KMS-11 (cell line): ENCODE measurements around the gene NCR1.

Experiments used
- H2AFZ ChIP-seq: fragments of 200-600 bp; sonication (generic); 2 replicates; pipeline ENCODE4 v1.6.1; 2016; ENCODE audit warnings: antibody characterized with exemption, mixed run types, low read depth
- H3K27ac ChIP-seq: fragments of 200-600 bp; sonication (generic); 2 replicates; pipeline ENCODE4 v1.6.1; 2016; ENCODE audit warnings: mild to moderate bottlenecking, mixed run types
- H3K27me3 ChIP-seq: fragments of 200-600 bp; sonication (generic); 2 replicates; pipeline ENCODE4 v1.6.1; 2017; ENCODE audit warnings: mild to moderate bottlenecking, low read depth, mixed run types, moderate library complexity; ENCODE audit not compliant: insufficient read depth
- H3K36me3 ChIP-seq: fragments of 200-600 bp; sonication (generic); 2 replicates; pipeline ENCODE4 v1.6.1; 2017; ENCODE audit warnings: mild to moderate bottlenecking, mixed run types; ENCODE audit not compliant: insufficient read depth
- H3K4me1 ChIP-seq: fragments of 200-600 bp; sonication (generic); 2 replicates; pipeline ENCODE4 v1.6.1; 2016; ENCODE audit warnings: mild to moderate bottlenecking, low read depth, mixed run types; ENCODE audit not compliant: poor library complexity, severe bottlenecking
- H3K4me2 ChIP-seq: fragments of 200-600 bp; sonication (generic); 2 replicates; pipeline ENCODE4 v1.7.0; 2016; ENCODE audit warnings: mild to moderate bottlenecking, mixed run types
- H3K4me3 ChIP-seq: fragments of 200-600 bp; sonication (generic); IDR thresholded peaks from 2 replicates; pipeline ENCODE4 v1.6.1; 2017; ENCODE audit warnings: low read depth, low read length, mixed read lengths; ENCODE audit not compliant: insufficient read depth
- H3K79me2 ChIP-seq: fragments of 200-600 bp; sonication (generic); 2 replicates; pipeline ENCODE4 v1.6.1; 2016; ENCODE audit warnings: low read depth, mixed run types; ENCODE audit not compliant: insufficient read depth
- H3K9ac ChIP-seq: fragments of 200-600 bp; sonication (generic); 2 replicates; pipeline ENCODE4 v1.6.1; 2016; ENCODE audit warnings: mild to moderate bottlenecking, mixed run types
- H4K20me1 ChIP-seq: fragments of 200-600 bp; sonication (generic); 2 replicates; pipeline ENCODE4 v1.6.1; 2016; ENCODE audit warnings: mild to moderate bottlenecking, mixed run types; ENCODE audit not compliant: insufficient read depth
- CTCF ChIP-seq: fragments of 200-600 bp; sonication (generic); conservative IDR thresholded peaks from 2 replicates; pipeline ENCODE4 v1.6.1; 2017; ENCODE audit warnings: low read depth, mild to moderate bottlenecking, antibody characterized with exemption, low read length, moderate library complexity, mixed read lengths

The NCR1 gene

GRCh38 chr19:54873990-54874389 is 32.0 kb upstream of the NCR1 start, which contains the start of gene FCAR:
FCAR (plus strand) TSS chr19:54874235; CDS start chr19:54874290, 55 bp downstream.
- no peaks in the 10 kb centered on the region for H3K4me1 ChIP-seq
- H3K4me2 ChIP-seq = no peak within 1 kb of the TSS
- H2AFZ ChIP-seq = no peak within 1 kb of the TSS
- H3K9ac ChIP-seq = no peak within 1 kb of the TSS
- H3K27ac ChIP-seq = no peak within 1 kb of the TSS
- peaks cover 13% of the 10 kb centered on the region; the same call in 1 of the 2 replicates for H3K27me3 ChIP-seq
- no peaks in the 10 kb centered on the region for H4K20me1 ChIP-seq
- no peak for TF ChIP-seq CTCF
- H3K4me3 ChIP-seq = no peak within 1 kb of the TSS
- H3K79me2 ChIP-seq = no peaks in the 10 kb centered on the region
- no peaks in the 10 kb centered on the region for H3K36me3 ChIP-seq

- H3K27ac ChIP-seq = no peak overlapping the region
- no peak overlapping the region for H3K9ac ChIP-seq
- H3K4me2 ChIP-seq = no peak overlapping the region
- TF ChIP-seq CTCF = no peak
- no peak overlapping the region for H3K4me3 ChIP-seq
- no peaks in the 10 kb centered on the region for H3K36me3 ChIP-seq
- no peak overlapping the region for H2AFZ ChIP-seq
- H4K20me1 ChIP-seq = no peaks in the 10 kb centered on the region
- peaks cover 13% of the 10 kb centered on the region; the same call in 1 of the 2 replicates for H3K27me3 ChIP-seq
- no peaks in the 10 kb centered on the region for H3K4me1 ChIP-seq
- no peaks in the 10 kb centered on the region for H3K79me2 ChIP-seq
Observed at GRCh38 chr19:54875506-54875905, 30.4 kb upstream of the NCR1 start.

GRCh38 chr19:54877471-54877870 is 28.5 kb upstream of the NCR1 start:
- Histone ChIP-seq H3K36me3 (no peaks in the 10 kb centered on the region), H3K4me2 (no peak overlapping the region), H3K9ac (no peak overlapping the region), H3K79me2 (no peaks in the 10 kb centered on the region), H2AFZ (no peak overlapping the region), H3K4me1 (no peaks in the 10 kb centered on the region), H3K27me3 (peaks cover 7% of the 10 kb centered on the region; the same call in 1 of the 2 replicates), H3K27ac (no peak overlapping the region), H3K4me3 (no peak overlapping the region), H4K20me1 (no peaks in the 10 kb centered on the region)
- TF ChIP-seq CTCF = no peak

GRCh38 chr19:54881884-54882283 is 24.1 kb upstream of the NCR1 start:
- Histone ChIP-seq H3K4me2 (no peak overlapping the region), H3K9ac (no peak overlapping the region), H4K20me1 (no peaks in the 10 kb centered on the region), H3K27ac (no peak overlapping the region), H3K27me3 (peaks cover 6% of the 10 kb centered on the region; the same call in 1 of the 2 replicates), H3K36me3 (no peaks in the 10 kb centered on the region), H3K4me1 (peaks cover 5% of the 10 kb centered on the region), H2AFZ (no peak overlapping the region), H3K4me3 (no peak overlapping the region), H3K79me2 (no peaks in the 10 kb centered on the region)
- TF ChIP-seq CTCF = no peak
